NB4 (cell line): ENCODE measurements around the gene FAM47E.

Experiments
- DNase-seq: peaks from one replicate; pipeline ENCODE4 v3.0.0; 2010; ENCODE audit warnings: low read depth
- H3K4me3 ChIP-seq: one replicate; pipeline ENCODE4 v1.5.1; 2011; ENCODE audit warnings: mild to moderate bottlenecking, low read depth, low read length, moderate library complexity
- CTCF ChIP-seq: IDR thresholded peaks from one replicate; pipeline ENCODE4 v1.5.1; 2012; ENCODE audit warnings: low read depth, low read length
- MAX ChIP-seq: IDR thresholded peaks from 2 replicates; pipeline ENCODE4 v1.6.1; 2011; ENCODE audit warnings: low read depth, low read length
- MYC ChIP-seq: IDR thresholded peaks from 2 replicates; pipeline ENCODE4 v1.6.1; 2011; ENCODE audit warnings: low read depth, low read length
- POLR2A ChIP-seq: IDR thresholded peaks from 2 replicates; pipeline ENCODE4 v1.6.1; 2011; ENCODE audit warnings: mild to moderate bottlenecking; ENCODE audit not compliant: insufficient read length; ENCODE audit errors: extremely low read depth

FAM47E gene

DNA sequence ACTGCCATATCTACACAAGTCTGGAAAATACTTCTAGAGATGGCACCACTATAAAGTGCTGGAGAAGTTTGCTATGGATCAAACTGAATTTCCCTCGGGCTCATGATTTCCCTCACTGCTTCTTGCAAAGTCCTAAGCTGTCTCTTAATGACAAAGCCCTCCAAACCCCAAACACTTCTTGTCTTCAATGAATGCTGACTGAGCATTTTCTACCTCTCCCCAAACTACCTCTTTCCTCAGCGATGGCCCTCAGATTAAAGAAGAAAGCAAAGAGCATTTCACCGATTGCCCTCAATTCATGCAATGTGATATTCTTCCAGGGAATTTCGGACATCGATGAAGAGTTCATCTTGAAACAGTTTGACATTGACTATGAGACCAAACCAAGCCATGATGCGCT lies 19.7 kb downstream of the FAM47E start:
- TF ChIP-seq POLR2A = no peak
- DNase-seq = no peak
- no peak overlapping the region for H3K4me3 ChIP-seq

- DNase-seq = no peak
- TF ChIP-seq MAX = no peak
- no peak overlapping the region for H3K4me3 ChIP-seq
Observed at GRCh38 chr4:76272073-76272472, 20.6 kb downstream of the FAM47E start.

- no peak for DNase-seq
- TF ChIP-seq CTCF = no peak
- TF ChIP-seq POLR2A = no peak
- TF ChIP-seq MAX = no peak
- TF ChIP-seq MYC = no peak
- H3K4me3 ChIP-seq = no peak overlapping the region
Observed at GRCh38 chr4:76272582-76272981, 21.1 kb downstream of the FAM47E start.

DNA sequence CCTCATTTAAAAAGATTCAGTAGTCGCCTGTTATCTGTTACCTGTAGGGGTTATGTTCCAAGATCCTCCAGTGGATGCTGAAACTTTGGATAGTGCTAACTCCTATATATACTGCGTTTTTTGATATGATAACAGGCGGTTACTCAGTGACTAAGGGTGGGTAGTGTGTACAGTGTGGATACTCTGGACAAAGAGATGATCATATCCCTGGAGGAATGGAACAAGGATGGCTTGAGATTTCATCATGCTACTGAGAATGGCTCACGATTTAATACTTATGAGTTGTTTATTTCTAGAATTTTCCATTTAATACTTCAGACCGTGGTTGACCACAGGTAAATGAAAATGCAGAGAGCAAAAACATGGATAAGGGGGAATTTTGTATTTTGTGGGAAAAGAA lies 21.5 kb downstream of the FAM47E start:
- no peak for TF ChIP-seq MAX
- TF ChIP-seq CTCF = no peak
- no peak for TF ChIP-seq POLR2A
- TF ChIP-seq MYC = no peak
- no peak for DNase-seq
- H3K4me3 ChIP-seq = no peak overlapping the region

DNA sequence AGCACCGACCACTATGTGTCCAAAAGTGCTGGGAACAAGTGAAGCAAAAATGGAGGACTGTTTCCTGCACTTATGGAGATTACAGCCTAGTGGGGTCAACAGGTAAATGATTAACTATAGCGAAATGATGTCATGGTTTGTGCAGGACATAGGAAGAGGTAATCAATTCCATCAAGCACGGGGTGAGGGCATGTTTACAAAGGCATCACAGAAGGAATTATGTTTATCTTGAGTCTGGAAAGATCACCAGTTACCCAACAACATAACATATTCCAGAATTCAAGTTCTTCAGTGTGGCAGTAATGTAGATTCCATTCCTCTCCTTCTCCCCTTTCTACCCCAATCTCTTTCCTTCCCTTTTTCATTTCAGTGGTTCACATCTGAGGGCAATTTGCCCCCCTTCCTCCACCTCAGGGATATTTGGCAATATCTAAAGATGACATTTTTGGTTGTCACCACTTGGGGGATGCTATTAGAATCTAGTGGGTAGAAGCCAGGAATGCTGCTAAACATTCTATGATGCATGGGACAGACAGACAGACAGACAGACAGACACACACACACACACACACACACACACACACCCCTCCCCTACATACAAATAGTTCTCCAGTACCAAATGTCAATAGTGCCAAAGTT lies 24.1 kb downstream of the FAM47E start:
- no peak for TF ChIP-seq MAX
- no peak for TF ChIP-seq POLR2A
- no peak for TF ChIP-seq MYC
- TF ChIP-seq CTCF = no peak
- H3K4me3 ChIP-seq = no peak overlapping the region
- peak; percentile 59 for DNase-seq

DNA sequence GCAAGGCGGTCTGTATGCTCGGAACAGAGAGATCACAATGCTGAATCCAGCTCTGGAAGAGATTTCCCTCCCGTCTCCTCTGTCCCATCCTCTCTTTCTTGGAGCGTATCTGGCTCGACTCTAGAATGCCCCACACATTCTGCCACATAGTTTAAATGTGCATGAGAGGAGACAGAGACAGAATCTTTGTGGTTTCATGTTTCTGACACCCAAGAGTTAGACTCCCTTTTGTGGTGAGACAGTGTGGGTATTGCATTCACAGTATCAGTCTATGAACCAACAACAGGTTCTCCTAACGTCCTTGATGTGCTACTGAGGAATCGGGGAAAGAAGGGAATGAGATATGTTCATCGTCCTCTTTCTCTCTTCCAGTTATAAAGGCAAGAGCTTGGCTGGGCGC lies 25.3 kb downstream of the FAM47E start:
- peak; percentile 83 for DNase-seq
- H3K4me3 ChIP-seq = no peak overlapping the region
- TF ChIP-seq CTCF (no peak), POLR2A (no peak), MAX (no peak)

DNA sequence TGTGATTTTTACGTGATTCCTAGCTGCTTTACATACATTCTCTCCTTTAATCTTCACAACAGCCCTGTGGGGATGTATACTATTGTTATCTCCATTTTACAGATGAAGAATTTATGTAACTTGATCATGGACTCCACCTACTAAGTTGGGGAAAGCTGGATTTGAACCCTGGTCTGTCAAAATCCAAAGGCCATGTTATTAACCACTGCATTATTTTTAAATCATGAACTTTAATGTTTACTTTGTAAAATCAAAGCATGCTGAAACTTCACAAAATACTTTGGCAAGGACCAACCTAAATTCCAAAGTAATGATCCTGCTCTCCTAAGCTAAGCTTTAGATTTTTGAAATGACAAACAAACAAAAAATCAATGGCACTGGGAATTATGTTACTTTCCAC lies 26.1 kb downstream of the FAM47E start:
- TF ChIP-seq MAX (no peak), POLR2A (no peak), CTCF (no peak), MYC (no peak)
- H3K4me3 ChIP-seq = no peak overlapping the region
- DNase-seq = no peak
